MM.1S (cell line): ENCODE data around the gene UBL4A.

Experiments
- DNase-seq: peaks from one replicate; pipeline ENCODE4 v3.0.0-alpha.2; 2015
- H2AFZ ChIP-seq: fragments of 300-600 bp; sonication (generic); 2 replicates; pipeline ENCODE4 v1.6.0; 2016; ENCODE audit warnings: antibody characterized with exemption, low read length
- H3F3A ChIP-seq: fragments of 300-600 bp; sonication (generic); 2 replicates; pipeline ENCODE4 v1.6.1; 2016; ENCODE audit warnings: mild to moderate bottlenecking, antibody characterized with exemption, low read length, moderate library complexity, mixed read lengths; ENCODE audit not compliant: insufficient read depth
- H3K27ac ChIP-seq: fragments of 300-600 bp; sonication (generic); 2 replicates; pipeline ENCODE4 v1.5.1; 2016; ENCODE audit warnings: mild to moderate bottlenecking, low read length
- H3K27me3 ChIP-seq: fragments of 300-600 bp; sonication (generic); replicated peaks from 2 replicates; pipeline ENCODE4 v1.6.0; 2016; ENCODE audit warnings: low read length; ENCODE audit not compliant: insufficient read depth
- H3K36me3 ChIP-seq: fragments of 300-600 bp; sonication (generic); replicated peaks from 2 replicates; pipeline ENCODE4 v1.6.1; 2016; ENCODE audit warnings: mild to moderate bottlenecking, low read length, mixed read lengths; ENCODE audit not compliant: insufficient read depth
- H3K4me1 ChIP-seq: fragments of 300-600 bp; sonication (generic); 2 replicates; pipeline ENCODE4 v1.6.1; 2016; ENCODE audit warnings: low read length, mixed read lengths
- H3K4me2 ChIP-seq: fragments of 300-600 bp; sonication (generic); 2 replicates; pipeline ENCODE4 v1.6.0; 2016; ENCODE audit warnings: low read depth, low read length
- H3K4me3 ChIP-seq: fragments of 300-600 bp; sonication (generic); 2 replicates; pipeline ENCODE4 v1.5.1; 2016; ENCODE audit warnings: low read length, mixed read lengths
- H3K79me2 ChIP-seq: fragments of 300-600 bp; sonication (generic); 2 replicates; pipeline ENCODE4 v1.6.1; 2016; ENCODE audit warnings: mixed run types, low read length, mixed read lengths
- H3K9ac ChIP-seq: fragments of 300-600 bp; sonication (generic); 2 replicates; pipeline ENCODE4 v1.6.1; 2016; ENCODE audit warnings: low read length, mixed read lengths
- H3K9me2 ChIP-seq: fragments of 300-600 bp; sonication (generic); replicated peaks from 2 replicates; pipeline ENCODE4 v1.6.1; 2016; ENCODE audit warnings: mild to moderate bottlenecking, low read length, mixed read lengths; ENCODE audit not compliant: insufficient read depth
- H3K9me3 ChIP-seq: fragments of 300-600 bp; sonication (generic); replicated peaks from 2 replicates; pipeline ENCODE4 v1.6.1; 2016; ENCODE audit warnings: mild to moderate bottlenecking, low read length, mixed read lengths; ENCODE audit not compliant: insufficient read depth
- H4K20me1 ChIP-seq: fragments of 300-600 bp; sonication (generic); 2 replicates; pipeline ENCODE4 v1.6.1; 2016; ENCODE audit warnings: mild to moderate bottlenecking, low read length, moderate library complexity, mixed read lengths; ENCODE audit not compliant: insufficient read depth
- EZH2 ChIP-seq: fragments of 300-600 bp; sonication (generic); optimal IDR thresholded peaks from 2 replicates; pipeline ENCODE3; 2017; ENCODE audit warnings: low read depth, mild to moderate bottlenecking, antibody characterized with exemption, low read length, mixed read lengths
- EZH2phosphoT487 ChIP-seq: fragments of 300-600 bp; sonication (generic); IDR thresholded peaks from 2 replicates; pipeline ENCODE4 v1.6.1; 2018; ENCODE audit warnings: antibody characterized with exemption, low read length
- TF ChIP-seq, protein P1 (sequence below): fragments of 300-600 bp; sonication (generic); IDR thresholded peaks from 2 replicates; pipeline ENCODE4 v1.5.1; 2016; ENCODE audit warnings: antibody characterized with exemption, low read length, mixed read lengths

The UBL4A gene

DNA sequence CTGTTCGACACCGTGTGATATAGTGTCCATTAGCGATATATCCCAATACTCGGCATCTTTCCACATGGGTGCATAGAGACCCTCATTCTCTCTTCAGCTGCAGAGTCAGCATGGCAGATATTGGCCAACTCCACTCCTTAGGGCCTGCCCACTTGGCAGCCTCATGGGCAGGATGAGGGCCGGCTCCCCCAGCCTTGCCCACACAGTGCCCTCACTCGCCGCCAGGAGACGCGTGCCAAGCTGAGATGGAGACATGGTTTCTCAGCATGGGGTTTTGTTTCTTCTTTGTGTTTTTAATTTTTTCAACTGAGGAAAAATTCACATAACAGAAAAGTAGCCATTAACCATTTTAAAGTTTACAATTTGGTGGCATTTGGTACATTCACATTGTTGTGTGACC, 33.6 kb downstream of the UBL4A start:
- Histone ChIP-seq H3K4me2 (no peak overlapping the region), H2AFZ (no peak overlapping the region), H3F3A (no peaks in the 10 kb centered on the region), H3K27me3 (no peaks in the 10 kb centered on the region), H4K20me1 (no peaks in the 10 kb centered on the region), H3K36me3 (no peaks in the 10 kb centered on the region), H3K4me3 (no peak overlapping the region), H3K9me3 (no peaks in the 10 kb centered on the region), H3K9me2 (no peaks in the 10 kb centered on the region), H3K9ac (no peak overlapping the region), H3K27ac (no peak overlapping the region), H3K79me2 (no peaks in the 10 kb centered on the region), H3K4me1 (no peaks in the 10 kb centered on the region)
- DNase-seq: no peak
- TF ChIP-seq EZH2phosphoT487 (no peak), EZH2 (no peak)
- TF ChIP-seq, protein P1, sequence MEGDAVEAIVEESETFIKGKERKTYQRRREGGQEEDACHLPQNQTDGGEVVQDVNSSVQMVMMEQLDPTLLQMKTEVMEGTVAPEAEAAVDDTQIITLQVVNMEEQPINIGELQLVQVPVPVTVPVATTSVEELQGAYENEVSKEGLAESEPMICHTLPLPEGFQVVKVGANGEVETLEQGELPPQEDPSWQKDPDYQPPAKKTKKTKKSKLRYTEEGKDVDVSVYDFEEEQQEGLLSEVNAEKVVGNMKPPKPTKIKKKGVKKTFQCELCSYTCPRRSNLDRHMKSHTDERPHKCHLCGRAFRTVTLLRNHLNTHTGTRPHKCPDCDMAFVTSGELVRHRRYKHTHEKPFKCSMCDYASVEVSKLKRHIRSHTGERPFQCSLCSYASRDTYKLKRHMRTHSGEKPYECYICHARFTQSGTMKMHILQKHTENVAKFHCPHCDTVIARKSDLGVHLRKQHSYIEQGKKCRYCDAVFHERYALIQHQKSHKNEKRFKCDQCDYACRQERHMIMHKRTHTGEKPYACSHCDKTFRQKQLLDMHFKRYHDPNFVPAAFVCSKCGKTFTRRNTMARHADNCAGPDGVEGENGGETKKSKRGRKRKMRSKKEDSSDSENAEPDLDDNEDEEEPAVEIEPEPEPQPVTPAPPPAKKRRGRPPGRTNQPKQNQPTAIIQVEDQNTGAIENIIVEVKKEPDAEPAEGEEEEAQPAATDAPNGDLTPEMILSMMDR: no peak

DNA sequence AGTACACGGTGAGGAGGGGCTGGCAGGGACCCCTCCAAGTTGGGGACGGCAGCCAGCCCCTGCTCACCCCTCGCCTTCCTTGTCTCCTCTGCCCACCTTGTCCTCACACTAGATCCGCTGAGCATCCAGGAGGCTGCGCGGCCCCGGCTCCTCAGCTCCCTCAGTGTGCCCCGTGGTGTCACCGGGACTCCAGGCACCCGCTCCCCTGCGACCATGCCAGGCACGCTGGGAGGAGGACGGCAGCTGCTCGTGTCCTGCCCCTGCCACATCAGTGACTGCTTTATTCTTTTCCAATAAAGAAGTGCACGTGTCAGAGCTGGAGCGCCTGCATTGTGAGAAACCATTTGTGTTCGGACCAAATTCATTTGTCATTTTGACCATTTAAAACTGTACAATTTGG, 36.1 kb downstream of the UBL4A start:
- H3K79me2 ChIP-seq: peaks cover 10% of the 10 kb centered on the region
- no peaks in the 10 kb centered on the region for H4K20me1 ChIP-seq
- H3K4me1 ChIP-seq: no peaks in the 10 kb centered on the region
- H3K27ac ChIP-seq: no peak overlapping the region
- no peaks in the 10 kb centered on the region for H3K36me3 ChIP-seq
- H3F3A ChIP-seq: no peaks in the 10 kb centered on the region
- H3K9me2 ChIP-seq: no peaks in the 10 kb centered on the region
- no peak overlapping the region for H2AFZ ChIP-seq
- TF ChIP-seq EZH2phosphoT487 (no peak), EZH2 (no peak)
- TF ChIP-seq, protein P1: no peak
- no peak overlapping the region for H3K4me2 ChIP-seq
- no peak for DNase-seq
- H3K27me3 ChIP-seq: no peaks in the 10 kb centered on the region
- H3K9me3 ChIP-seq: no peaks in the 10 kb centered on the region
- H3K4me3 ChIP-seq: no peak overlapping the region
- no peak overlapping the region for H3K9ac ChIP-seq

DNA sequence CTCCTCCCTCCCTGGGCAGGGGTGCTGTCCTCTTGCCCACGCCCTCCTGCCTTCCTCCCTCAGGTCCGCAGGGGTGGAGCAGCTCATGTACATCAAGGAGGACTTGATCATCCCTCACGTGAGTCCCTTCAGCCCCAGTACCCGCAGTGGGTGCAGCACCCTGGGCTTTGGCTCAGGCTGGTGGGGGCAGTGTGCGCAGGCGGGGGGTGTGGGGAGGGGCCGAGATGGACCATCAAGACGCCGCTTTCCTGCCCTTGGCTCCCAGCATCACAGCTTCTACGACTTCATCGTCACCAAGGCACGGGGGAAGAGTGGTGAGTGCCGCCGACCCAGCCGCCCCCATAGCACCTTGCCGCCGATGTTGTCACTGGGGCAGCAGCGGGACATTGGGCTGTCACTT, 36.8 kb downstream of the UBL4A start:
- Histone ChIP-seq H3K27ac (no peak overlapping the region), H3K4me2 (no peak overlapping the region), H3K36me3 (no peaks in the 10 kb centered on the region), H3K27me3 (no peaks in the 10 kb centered on the region), H3K9ac (no peak overlapping the region), H3K9me2 (no peaks in the 10 kb centered on the region), H3F3A (no peaks in the 10 kb centered on the region), H3K4me3 (no peak overlapping the region), H3K9me3 (no peaks in the 10 kb centered on the region), H3K79me2 (peaks cover 17% of the 10 kb centered on the region), H2AFZ (no peak overlapping the region), H3K4me1 (no peaks in the 10 kb centered on the region), H4K20me1 (no peaks in the 10 kb centered on the region)
- TF ChIP-seq EZH2phosphoT487: no peak
- TF ChIP-seq, protein P1: no peak
- no peak for TF ChIP-seq EZH2
- DNase-seq: no peak

DNA sequence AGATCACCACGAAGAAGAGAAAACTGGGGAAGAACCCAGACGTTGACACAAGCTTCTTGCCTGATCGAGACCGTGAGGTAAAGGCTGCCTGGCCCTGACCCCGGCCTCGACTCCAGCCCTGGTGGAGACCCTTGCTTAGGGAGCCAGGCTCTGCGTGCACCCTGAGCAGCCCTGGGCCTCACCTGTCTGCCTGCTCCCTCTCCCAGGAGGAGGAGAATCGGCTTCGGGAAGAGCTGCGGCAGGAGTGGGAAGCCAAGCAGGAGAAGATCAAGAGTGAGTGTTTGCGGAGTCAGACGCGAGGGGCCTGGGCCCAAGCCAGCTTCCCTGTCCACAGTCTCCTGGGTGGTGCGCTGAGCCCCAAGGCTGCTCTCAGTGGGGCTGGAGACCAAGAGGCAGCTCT, 37.9 kb downstream of the UBL4A start:
- H3K4me3 ChIP-seq: no peak overlapping the region
- peaks cover 2% of the 10 kb centered on the region for H3F3A ChIP-seq
- H3K4me2 ChIP-seq: no peak overlapping the region
- no peak overlapping the region for H3K27ac ChIP-seq
- H3K36me3 ChIP-seq: no peaks in the 10 kb centered on the region
- no peaks in the 10 kb centered on the region for H3K9me2 ChIP-seq
- peaks cover 20% of the 10 kb centered on the region for H3K79me2 ChIP-seq
- no peaks in the 10 kb centered on the region for H3K9me3 ChIP-seq
- no peaks in the 10 kb centered on the region for H3K4me1 ChIP-seq
- no peaks in the 10 kb centered on the region for H3K27me3 ChIP-seq
- no peaks in the 10 kb centered on the region for H4K20me1 ChIP-seq
- no peak for DNase-seq
- no peak overlapping the region for H2AFZ ChIP-seq
- H3K9ac ChIP-seq: no peak overlapping the region
- no peak for TF ChIP-seq EZH2
- no peak for TF ChIP-seq EZH2phosphoT487
- TF ChIP-seq, protein P1: no peak
